ENCODE measurements around the gene FPR1. TPM values are rescaled to one million over a fixed set of nuclear protein-coding genes. Genes with fewer than 3 reads are reported as not detected.

Gene FPR1
- total and polyA plus RNA-seq, 2 of the 4 experiments (the other 2 are of a cell fraction) = not detected

- TF ChIP-seq ELK1 (IDR thresholded peaks at IDR 0.05; ENCODE audit: borderline replicate concordance, low read depth, low read length) (no peak), CEBPB (IDR thresholded peaks at IDR 0.05; ENCODE audit: low read depth, low read length) (no peak), CHD1 (IDR thresholded peaks at IDR 0.05; ENCODE audit: low read depth, low read length) (no peak)
These were observed 33.4 kb upstream of the FPR1 start (continued) for GRCh38 chr19:51784922-51785690.

GRCh38 chr19:51784109-51784785 lies 32.6 kb upstream of the FPR1 start:
- no peak overlapping the region for H4K91ac ChIP-seq (ENCODE audit: insufficient read depth, low read depth, low read length)
- no peaks in the 10 kb centered on the region for H3K79me1 ChIP-seq (ENCODE audit: low read depth in 1 of 2, low read length in 2 of 2)
- ATAC-seq (ENCODE audit: low read depth) (no peak), DNase-seq (no peak)
- dilution Hi-C loops (cut with HindIII; ENCODE audit: low sequenced_read_pairs, unreplicated experiment) = no loop called here
- H2BK15ac ChIP-seq (ENCODE audit: low read depth, low read length) = no peak overlapping the region
- no peaks in the 10 kb centered on the region for H3K36me3 ChIP-seq (ENCODE audit: control insufficient read depth, insufficient read depth, low read length)
- H3K14ac ChIP-seq (replicated peaks; ENCODE audit: low read depth, low read length) = no peak overlapping the region
- no peak overlapping the region for H2AK9ac ChIP-seq (replicated peaks; ENCODE audit: low read depth, low read length, poor library complexity)
- H4K5ac ChIP-seq (ENCODE audit: low read depth, low read length) = no peak overlapping the region
- TF ChIP-seq RAD21 (IDR thresholded peaks at IDR 0.05; ENCODE audit: low read length) (no peak), RCOR1 (IDR thresholded peaks at IDR 0.05; ENCODE audit: insufficient replicate concordance, low read length) (no peak), USF2 (IDR thresholded peaks at IDR 0.05; ENCODE audit: low read depth, low read length) (no peak), ELK1 (IDR thresholded peaks at IDR 0.05; ENCODE audit: borderline replicate concordance, low read depth, low read length) (no peak)
- no peak overlapping the region for H2AFZ ChIP-seq (replicated peaks; ENCODE audit: low read length, poor library complexity)
- H2BK120ac ChIP-seq (ENCODE audit: low read depth, low read length) = no peak overlapping the region
- peaks cover 2% of the 10 kb centered on the region; the same call in 1 of the 2 replicates for H3K27me3 ChIP-seq (ENCODE audit: control insufficient read depth, insufficient read depth, low read length)
- no peak overlapping the region for H3K4me3 ChIP-seq (ENCODE audit: insufficient read depth, low read depth, low read length)
- WGBS, 2 experiments (ENCODE audit: extremely low coverage in 2 of 2, insufficient read length in 1 of 2) = no CpG with 5 or more reads among the region's 6 CpGs
- H4K20me1 ChIP-seq (ENCODE audit: insufficient read depth, low read length) = no peaks in the 10 kb centered on the region
- no peaks in the 10 kb centered on the region for H3K9me1 ChIP-seq (ENCODE audit: insufficient read depth, low read length)
- no peak overlapping the region for H3K4ac ChIP-seq (ENCODE audit: low read depth, low read length)
- intact Hi-C loops (cut with micrococcal nuclease) = no loop called here
- no peak overlapping the region for H2BK5ac ChIP-seq (ENCODE audit: low read depth, low read length, poor library complexity, severe bottlenecking)
- H3K4me2 ChIP-seq (ENCODE audit: low read depth, low read length) = no peak overlapping the region
- H3K23ac ChIP-seq (ENCODE audit: low read depth, low read length) = no peak overlapping the region
- H3K4me1 ChIP-seq (ENCODE audit: control insufficient read depth, insufficient read depth, low read length) = no peaks in the 10 kb centered on the region
- no peaks in the 10 kb centered on the region for H3K9me3 ChIP-seq (ENCODE audit: control insufficient read depth, insufficient read depth, low read length)
- no peak overlapping the region for H4K8ac ChIP-seq (ENCODE audit: low read depth in 2 of 2, low read length in 2 of 2)
- in situ Hi-C loops (cut with MboI; ENCODE audit: low sequenced_read_pairs) = no loop called here
- H3K56ac ChIP-seq (ENCODE audit: extremely low read depth, insufficient read depth, low read length) = no peak overlapping the region
- BruUV-seq (replicated peaks) = no TSS peak
- no peak overlapping the region for H2BK20ac ChIP-seq (ENCODE audit: low read depth, low read length)
- no peak overlapping the region for H2AK5ac ChIP-seq (ENCODE audit: low read depth, low read length)
- no peak overlapping the region for H3K18ac ChIP-seq (ENCODE audit: low read depth, low read length)
- ChIA-PET POLR2A (ENCODE audit: unreplicated experiment) (no interaction called here), CTCF (no interaction called here)
- no peak overlapping the region for H3K27ac ChIP-seq (ENCODE audit: insufficient read depth, low read length)
- no peak overlapping the region for H3K9ac ChIP-seq (ENCODE audit: low read depth, low read length)
